NT2/D1 (cell line): ENCODE data around the gene RIOK1.

Experiments used
- SUZ12 ChIP-seq: IDR thresholded peaks from 2 replicates; pipeline ENCODE4 v1.6.1; 2011; ENCODE audit not compliant: insufficient read length, insufficient read depth; ENCODE audit errors: extremely low read depth
- YY1 ChIP-seq: IDR thresholded peaks from 2 replicates; pipeline ENCODE4 v1.6.1; 2011; ENCODE audit not compliant: insufficient read length, insufficient read depth
- ZNF274 ChIP-seq: IDR thresholded peaks from 2 replicates; pipeline ENCODE4 v1.6.1; 2011; ENCODE audit warnings: mild to moderate bottlenecking, low read depth, low read length

- TF ChIP-seq YY1 (no peak), SUZ12 (no peak), ZNF274 (no peak)
These were observed 28.8 kb downstream of the RIOK1 start for GRCh38 chr6:7418238-7418905.
